ENCODE results near the gene GIT2.

DNA sequence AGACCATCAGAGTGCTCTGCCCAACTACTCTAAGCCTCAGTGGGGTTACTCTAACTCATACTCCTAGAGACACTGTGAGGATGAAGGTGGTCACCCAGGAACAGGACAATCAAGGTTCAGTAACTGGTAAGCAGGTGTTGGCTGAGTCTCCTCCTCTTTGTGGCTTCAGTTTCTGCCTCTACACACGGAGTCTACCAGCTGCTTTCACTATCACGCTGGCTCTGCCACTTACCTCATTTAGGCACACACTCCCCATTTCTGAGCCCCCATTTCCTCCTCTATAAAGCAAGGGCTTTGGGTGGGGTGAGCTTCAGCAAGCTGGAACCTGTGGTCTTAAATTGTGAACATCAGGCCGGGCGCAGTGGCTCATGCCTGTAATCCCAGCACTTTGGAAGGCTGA is 103.4 kb downstream of the GIT2 start:
- TF ChIP-seq, protein P1, sequence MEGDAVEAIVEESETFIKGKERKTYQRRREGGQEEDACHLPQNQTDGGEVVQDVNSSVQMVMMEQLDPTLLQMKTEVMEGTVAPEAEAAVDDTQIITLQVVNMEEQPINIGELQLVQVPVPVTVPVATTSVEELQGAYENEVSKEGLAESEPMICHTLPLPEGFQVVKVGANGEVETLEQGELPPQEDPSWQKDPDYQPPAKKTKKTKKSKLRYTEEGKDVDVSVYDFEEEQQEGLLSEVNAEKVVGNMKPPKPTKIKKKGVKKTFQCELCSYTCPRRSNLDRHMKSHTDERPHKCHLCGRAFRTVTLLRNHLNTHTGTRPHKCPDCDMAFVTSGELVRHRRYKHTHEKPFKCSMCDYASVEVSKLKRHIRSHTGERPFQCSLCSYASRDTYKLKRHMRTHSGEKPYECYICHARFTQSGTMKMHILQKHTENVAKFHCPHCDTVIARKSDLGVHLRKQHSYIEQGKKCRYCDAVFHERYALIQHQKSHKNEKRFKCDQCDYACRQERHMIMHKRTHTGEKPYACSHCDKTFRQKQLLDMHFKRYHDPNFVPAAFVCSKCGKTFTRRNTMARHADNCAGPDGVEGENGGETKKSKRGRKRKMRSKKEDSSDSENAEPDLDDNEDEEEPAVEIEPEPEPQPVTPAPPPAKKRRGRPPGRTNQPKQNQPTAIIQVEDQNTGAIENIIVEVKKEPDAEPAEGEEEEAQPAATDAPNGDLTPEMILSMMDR (IDR thresholded peaks at IDR 0.05), result no peak
- TF ChIP-seq CREM (CRISPR knock-in tag; IDR thresholded peaks at IDR 0.05) (no peak), TP53 (CRISPR knock-in tag; IDR thresholded peaks at IDR 0.05) (no peak), ETV6 (CRISPR knock-in tag; IDR thresholded peaks at IDR 0.05) (no peak), FOXP1 (CRISPR knock-in tag; IDR thresholded peaks at IDR 0.05; ENCODE audit: borderline replicate concordance) (no peak), NR1H2 (CRISPR knock-in tag; IDR thresholded peaks at IDR 0.05) (no peak)
- TF ChIP-seq, protein P2, sequence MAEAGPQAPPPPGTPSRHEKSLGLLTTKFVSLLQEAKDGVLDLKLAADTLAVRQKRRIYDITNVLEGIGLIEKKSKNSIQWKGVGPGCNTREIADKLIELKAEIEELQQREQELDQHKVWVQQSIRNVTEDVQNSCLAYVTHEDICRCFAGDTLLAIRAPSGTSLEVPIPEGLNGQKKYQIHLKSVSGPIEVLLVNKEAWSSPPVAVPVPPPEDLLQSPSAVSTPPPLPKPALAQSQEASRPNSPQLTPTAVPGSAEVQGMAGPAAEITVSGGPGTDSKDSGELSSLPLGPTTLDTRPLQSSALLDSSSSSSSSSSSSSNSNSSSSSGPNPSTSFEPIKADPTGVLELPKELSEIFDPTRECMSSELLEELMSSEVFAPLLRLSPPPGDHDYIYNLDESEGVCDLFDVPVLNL (CRISPR knock-in tag; IDR thresholded peaks at IDR 0.05; ENCODE audit: borderline replicate concordance, low read depth), result no peak
- TF ChIP-seq, protein P3, sequence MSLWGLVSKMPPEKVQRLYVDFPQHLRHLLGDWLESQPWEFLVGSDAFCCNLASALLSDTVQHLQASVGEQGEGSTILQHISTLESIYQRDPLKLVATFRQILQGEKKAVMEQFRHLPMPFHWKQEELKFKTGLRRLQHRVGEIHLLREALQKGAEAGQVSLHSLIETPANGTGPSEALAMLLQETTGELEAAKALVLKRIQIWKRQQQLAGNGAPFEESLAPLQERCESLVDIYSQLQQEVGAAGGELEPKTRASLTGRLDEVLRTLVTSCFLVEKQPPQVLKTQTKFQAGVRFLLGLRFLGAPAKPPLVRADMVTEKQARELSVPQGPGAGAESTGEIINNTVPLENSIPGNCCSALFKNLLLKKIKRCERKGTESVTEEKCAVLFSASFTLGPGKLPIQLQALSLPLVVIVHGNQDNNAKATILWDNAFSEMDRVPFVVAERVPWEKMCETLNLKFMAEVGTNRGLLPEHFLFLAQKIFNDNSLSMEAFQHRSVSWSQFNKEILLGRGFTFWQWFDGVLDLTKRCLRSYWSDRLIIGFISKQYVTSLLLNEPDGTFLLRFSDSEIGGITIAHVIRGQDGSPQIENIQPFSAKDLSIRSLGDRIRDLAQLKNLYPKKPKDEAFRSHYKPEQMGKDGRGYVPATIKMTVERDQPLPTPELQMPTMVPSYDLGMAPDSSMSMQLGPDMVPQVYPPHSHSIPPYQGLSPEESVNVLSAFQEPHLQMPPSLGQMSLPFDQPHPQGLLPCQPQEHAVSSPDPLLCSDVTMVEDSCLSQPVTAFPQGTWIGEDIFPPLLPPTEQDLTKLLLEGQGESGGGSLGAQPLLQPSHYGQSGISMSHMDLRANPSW (CRISPR knock-in tag; conservative IDR thresholded peaks at IDR 0.05; ENCODE audit: low read depth), result no peak

All from WTC11 (cell line).